Measurements from ENCODE around the gene SIM2.

The SIM2 gene

DNA sequence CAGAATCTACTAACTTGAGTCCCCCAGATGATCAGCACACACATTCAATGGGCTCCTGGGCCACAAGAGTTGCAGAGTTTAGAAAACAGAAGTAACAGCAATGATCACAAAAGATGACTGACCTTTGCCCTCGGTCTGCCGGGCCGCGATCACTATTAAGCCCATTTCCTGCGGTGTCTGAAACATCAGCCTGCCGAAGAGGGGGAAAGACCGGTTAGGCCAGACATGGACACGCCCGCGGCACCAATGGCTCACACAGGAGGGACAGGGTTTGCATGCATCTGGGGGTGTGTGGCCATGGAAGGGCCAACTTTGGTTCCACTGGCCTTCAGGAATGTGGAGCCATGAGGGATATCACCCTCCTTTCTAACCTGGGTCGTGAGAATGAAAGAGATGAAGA is 68.2 kb downstream of the SIM2 start:
- no peak overlapping the region for H3K27ac ChIP-seq
- in situ Hi-C loops (cut with HindIII; ENCODE audit: low pct_ligation_motif_present, low sequenced_read_pairs), result no loop called here
- TF ChIP-seq, protein P1, sequence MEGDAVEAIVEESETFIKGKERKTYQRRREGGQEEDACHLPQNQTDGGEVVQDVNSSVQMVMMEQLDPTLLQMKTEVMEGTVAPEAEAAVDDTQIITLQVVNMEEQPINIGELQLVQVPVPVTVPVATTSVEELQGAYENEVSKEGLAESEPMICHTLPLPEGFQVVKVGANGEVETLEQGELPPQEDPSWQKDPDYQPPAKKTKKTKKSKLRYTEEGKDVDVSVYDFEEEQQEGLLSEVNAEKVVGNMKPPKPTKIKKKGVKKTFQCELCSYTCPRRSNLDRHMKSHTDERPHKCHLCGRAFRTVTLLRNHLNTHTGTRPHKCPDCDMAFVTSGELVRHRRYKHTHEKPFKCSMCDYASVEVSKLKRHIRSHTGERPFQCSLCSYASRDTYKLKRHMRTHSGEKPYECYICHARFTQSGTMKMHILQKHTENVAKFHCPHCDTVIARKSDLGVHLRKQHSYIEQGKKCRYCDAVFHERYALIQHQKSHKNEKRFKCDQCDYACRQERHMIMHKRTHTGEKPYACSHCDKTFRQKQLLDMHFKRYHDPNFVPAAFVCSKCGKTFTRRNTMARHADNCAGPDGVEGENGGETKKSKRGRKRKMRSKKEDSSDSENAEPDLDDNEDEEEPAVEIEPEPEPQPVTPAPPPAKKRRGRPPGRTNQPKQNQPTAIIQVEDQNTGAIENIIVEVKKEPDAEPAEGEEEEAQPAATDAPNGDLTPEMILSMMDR (IDR thresholded peaks at IDR 0.05; ENCODE audit: low read depth, low read length, missing control alignments), result no peak
- DNase-seq, result no peak
- H3K27me3 ChIP-seq (replicated peaks), result no peaks in the 10 kb centered on the region
- H3K36me3 ChIP-seq (replicated peaks), result no peaks in the 10 kb centered on the region
- H3K4me3 ChIP-seq (ENCODE audit: low read depth, low read length), result no peak overlapping the region

DNA sequence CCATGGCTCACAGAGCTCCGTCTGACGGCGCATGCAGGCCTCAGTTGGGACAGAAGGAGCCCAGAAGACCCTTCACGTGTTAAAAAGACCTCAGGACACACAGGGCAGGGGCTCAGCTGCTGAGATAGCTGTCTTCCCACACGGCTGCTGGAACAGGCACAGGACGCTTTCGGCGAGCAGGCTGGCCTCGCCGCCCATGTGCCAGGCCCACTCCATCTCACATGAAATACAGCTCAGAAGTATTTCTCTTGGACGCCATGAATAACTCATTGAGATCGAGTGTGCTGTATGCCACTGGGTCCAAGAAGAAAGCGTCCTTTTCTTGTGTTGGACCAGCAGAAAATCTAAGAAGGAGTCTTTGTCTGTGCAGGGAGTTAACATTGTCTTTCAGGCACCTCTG is 69.6 kb downstream of the SIM2 start:
- Histone ChIP-seq H3K27me3 (replicated peaks) (no peaks in the 10 kb centered on the region), H3K36me3 (replicated peaks) (no peaks in the 10 kb centered on the region), H3K27ac (no peak overlapping the region), H3K4me3 (ENCODE audit: low read depth, low read length) (no peak overlapping the region)
- no peak for DNase-seq
- in situ Hi-C loops (cut with HindIII; ENCODE audit: low pct_ligation_motif_present, low sequenced_read_pairs), result no loop called here
- TF ChIP-seq, protein P1 (IDR thresholded peaks at IDR 0.05; ENCODE audit: low read depth, low read length, missing control alignments), result no peak

- no peak overlapping the region for H3K27ac ChIP-seq
- TF ChIP-seq, protein P1 (IDR thresholded peaks at IDR 0.05; ENCODE audit: low read depth, low read length, missing control alignments), result no peak
- in situ Hi-C loops (cut with HindIII; ENCODE audit: low pct_ligation_motif_present, low sequenced_read_pairs), result no loop called here
- no peak overlapping the region for H3K4me3 ChIP-seq (ENCODE audit: low read depth, low read length)
- H3K27me3 ChIP-seq (replicated peaks), result no peaks in the 10 kb centered on the region
- DNase-seq, result no peak
- H3K36me3 ChIP-seq (replicated peaks), result no peaks in the 10 kb centered on the region
Observed at GRCh38 chr21:36769051-36769839, 70.3 kb downstream of the SIM2 start.

DNA sequence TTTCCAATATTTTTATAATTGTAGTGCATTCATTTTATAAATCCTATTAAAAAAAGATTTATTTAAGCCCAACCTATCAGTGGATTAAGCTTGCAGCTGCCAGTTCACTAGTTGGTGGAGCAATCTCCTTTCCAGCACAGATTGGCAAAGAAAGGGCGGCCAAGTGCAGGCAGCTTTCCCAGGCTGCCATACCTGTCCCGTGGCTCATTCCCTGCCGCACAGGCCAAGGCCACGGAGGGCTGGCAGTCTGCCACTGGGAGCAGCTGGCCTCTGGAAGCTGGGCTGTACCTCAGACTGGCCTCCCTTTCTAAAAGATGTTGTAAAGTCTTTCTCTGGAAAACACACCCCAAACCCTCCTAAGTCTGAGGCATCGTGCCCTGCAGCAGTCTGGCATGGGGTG is 74.2 kb downstream of the SIM2 start:
- DNase-seq, result peak; percentile 41
- Histone ChIP-seq H3K27me3 (replicated peaks) (no peaks in the 10 kb centered on the region), H3K36me3 (replicated peaks) (no peaks in the 10 kb centered on the region), H3K27ac (no peak overlapping the region), H3K4me3 (ENCODE audit: low read depth, low read length) (no peak overlapping the region)
- TF ChIP-seq, protein P1 (IDR thresholded peaks at IDR 0.05; ENCODE audit: low read depth, low read length, missing control alignments), result no peak
- in situ Hi-C loops (cut with HindIII; ENCODE audit: low pct_ligation_motif_present, low sequenced_read_pairs), result no loop called here

DNA sequence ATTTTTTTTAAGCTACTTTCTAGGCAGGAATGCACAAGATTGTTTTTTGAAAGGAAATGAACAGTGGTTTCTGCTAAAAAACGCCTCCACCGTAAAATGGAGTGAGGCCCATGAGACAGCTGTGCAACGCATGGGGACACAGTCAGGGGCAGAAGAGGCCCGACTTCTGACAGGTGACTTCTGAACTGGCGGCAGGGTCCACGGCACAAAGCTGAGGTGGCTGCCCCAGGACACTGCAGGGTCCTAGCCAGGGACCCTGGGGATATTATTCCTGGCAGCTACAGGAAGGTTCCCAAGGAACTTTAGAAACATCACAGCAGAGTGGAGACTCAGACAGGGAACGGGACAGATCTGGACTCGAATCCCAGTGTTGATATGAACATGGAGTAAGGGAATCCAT is 75.1 kb downstream of the SIM2 start:
- Histone ChIP-seq H3K36me3 (replicated peaks) (no peaks in the 10 kb centered on the region), H3K27ac (no peak overlapping the region), H3K4me3 (ENCODE audit: low read depth, low read length) (no peak overlapping the region), H3K27me3 (replicated peaks) (no peaks in the 10 kb centered on the region)
- TF ChIP-seq, protein P1 (IDR thresholded peaks at IDR 0.05; ENCODE audit: low read depth, low read length, missing control alignments), result no peak
- in situ Hi-C loops (cut with HindIII; ENCODE audit: low pct_ligation_motif_present, low sequenced_read_pairs), result no loop called here
- DNase-seq, result no peak

All from brain microvascular endothelial cell (primary cell).